Measurements from ENCODE around the gene POU6F2. TPM values are rescaled to one million over a fixed set of nuclear protein-coding genes. Genes with fewer than 3 reads are reported as not detected.

The POU6F2 gene
- total RNA-seq, 1 experiment from 2014 or later = 0.90 TPM

DNA sequence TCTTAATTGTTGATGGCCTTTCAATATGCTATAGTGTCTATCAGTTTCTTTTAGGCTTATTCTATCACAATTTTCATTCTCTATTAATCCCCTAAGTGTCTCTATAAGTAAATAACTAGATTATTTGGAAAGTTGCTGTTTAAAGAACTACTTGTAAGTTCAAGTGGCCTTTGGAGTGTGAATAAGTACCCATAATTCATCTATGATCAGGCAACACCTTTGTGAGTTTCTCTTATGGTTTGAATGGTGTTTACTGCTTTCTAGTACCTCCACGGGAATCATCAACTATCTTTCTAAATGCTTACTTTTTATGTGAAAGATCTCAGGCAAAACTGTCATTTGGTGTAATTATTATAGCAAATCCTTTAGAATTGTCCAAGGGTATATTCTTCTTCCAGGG lies 166.7 kb downstream of the POU6F2 start:
- Histone ChIP-seq H3K36me3 (replicated peaks; ENCODE audit: control insufficient read depth, insufficient read depth, low read length) (no peaks in the 10 kb centered on the region), H3K4me3 (ENCODE audit: insufficient read depth, low read depth, low read length) (no peak overlapping the region)
- DNase-seq = no peak

DNA sequence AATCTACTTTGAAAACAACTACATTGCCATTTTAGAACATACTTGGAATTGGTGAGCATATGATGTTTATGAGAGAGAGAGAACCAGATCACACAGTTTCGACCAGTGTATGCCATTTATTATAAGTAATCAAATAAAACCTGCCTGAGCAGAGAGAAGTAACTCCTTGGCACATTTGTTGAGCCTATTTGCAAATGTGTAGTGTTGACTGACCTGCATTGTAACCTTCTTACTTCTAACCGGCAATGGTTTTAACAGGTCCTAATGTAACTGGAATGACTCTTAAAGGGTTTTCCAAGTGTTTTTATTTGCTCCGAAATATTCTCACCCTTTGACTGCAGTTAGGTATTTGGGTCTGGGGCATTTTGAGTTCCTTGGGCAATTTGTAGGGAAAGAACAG lies 167.6 kb downstream of the POU6F2 start:
- Histone ChIP-seq H3K36me3 (replicated peaks; ENCODE audit: control insufficient read depth, insufficient read depth, low read length) (no peaks in the 10 kb centered on the region), H3K27me3 (ENCODE audit: control insufficient read depth, insufficient read depth, low read length) (no peaks in the 10 kb centered on the region), H3K4me3 (ENCODE audit: insufficient read depth, low read depth, low read length) (no peak overlapping the region)
- no peak for DNase-seq

More for the DNA sequence above, 166.7 kb downstream of the POU6F2 start:
- H3K27me3 ChIP-seq (ENCODE audit: control insufficient read depth, insufficient read depth, low read length) = no peaks in the 10 kb centered on the region

- H3K27me3 ChIP-seq (ENCODE audit: control insufficient read depth, insufficient read depth, low read length) = no peaks in the 10 kb centered on the region
- DNase-seq = no peak
- no peak overlapping the region for H3K4me3 ChIP-seq (ENCODE audit: insufficient read depth, low read depth, low read length)
- no peaks in the 10 kb centered on the region for H3K36me3 ChIP-seq (replicated peaks; ENCODE audit: control insufficient read depth, insufficient read depth, low read length)
These were observed 168.2 kb downstream of the POU6F2 start for GRCh38 chr7:39145935-39146334.

DNA sequence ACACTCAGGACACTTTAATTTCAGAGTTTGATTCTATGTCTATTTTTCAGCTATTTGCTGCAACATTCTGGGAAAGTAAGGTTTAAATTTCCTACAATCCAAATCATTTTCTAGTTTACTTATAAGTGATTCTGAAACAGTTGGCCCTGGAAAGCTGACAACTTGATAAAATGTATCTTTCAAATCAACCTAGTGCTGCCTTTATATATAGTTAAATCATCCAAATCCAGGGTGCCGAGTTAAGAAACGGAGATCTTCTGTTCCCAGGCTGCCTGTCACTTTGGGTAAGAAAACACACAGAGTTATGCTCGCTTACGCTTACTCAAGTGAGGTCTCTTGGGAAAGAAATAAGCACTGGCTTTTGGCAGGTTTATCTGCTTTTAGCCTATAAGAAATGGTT lies 175.0 kb downstream of the POU6F2 start:
- no peak overlapping the region for H3K4me3 ChIP-seq (ENCODE audit: insufficient read depth, low read depth, low read length)
- H3K36me3 ChIP-seq (replicated peaks; ENCODE audit: control insufficient read depth, insufficient read depth, low read length) = no peaks in the 10 kb centered on the region
- DNase-seq = no peak
- H3K27me3 ChIP-seq (ENCODE audit: control insufficient read depth, insufficient read depth, low read length) = no peaks in the 10 kb centered on the region

DNA sequence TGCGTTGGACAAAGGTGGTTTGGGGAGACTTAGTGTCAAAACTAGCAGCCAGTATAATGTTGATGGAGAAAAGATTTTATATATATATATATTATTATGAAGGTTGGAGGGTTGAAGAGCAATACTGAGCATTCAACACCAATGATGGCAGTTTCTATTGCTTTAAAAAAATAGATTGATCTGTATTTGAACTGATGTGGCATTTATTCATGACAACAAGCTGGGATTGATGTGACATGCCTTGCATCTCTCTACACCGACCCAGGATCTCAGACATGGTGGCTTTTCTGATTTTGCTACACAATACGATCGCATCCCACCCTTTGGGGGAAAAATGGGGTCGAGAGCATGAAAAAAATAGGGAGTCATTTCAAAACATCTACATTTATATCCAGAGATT lies 175.4 kb downstream of the POU6F2 start:
- DNase-seq = no peak
- Histone ChIP-seq H3K4me3 (ENCODE audit: insufficient read depth, low read depth, low read length) (no peak overlapping the region), H3K27me3 (ENCODE audit: control insufficient read depth, insufficient read depth, low read length) (no peaks in the 10 kb centered on the region), H3K36me3 (replicated peaks; ENCODE audit: control insufficient read depth, insufficient read depth, low read length) (no peaks in the 10 kb centered on the region)

- DNase-seq = peak; percentile 64
- no peak overlapping the region for H3K4me3 ChIP-seq (ENCODE audit: insufficient read depth, low read depth, low read length)
- no peaks in the 10 kb centered on the region for H3K36me3 ChIP-seq (replicated peaks; ENCODE audit: control insufficient read depth, insufficient read depth, low read length)
- no peaks in the 10 kb centered on the region for H3K27me3 ChIP-seq (ENCODE audit: control insufficient read depth, insufficient read depth, low read length)
These were observed 175.9 kb downstream of the POU6F2 start for GRCh38 chr7:39153647-39154046.

- no peak for DNase-seq
- no peaks in the 10 kb centered on the region for H3K27me3 ChIP-seq (ENCODE audit: control insufficient read depth, insufficient read depth, low read length)
- H3K36me3 ChIP-seq (replicated peaks; ENCODE audit: control insufficient read depth, insufficient read depth, low read length) = no peaks in the 10 kb centered on the region
These were observed 177.1 kb downstream of the POU6F2 start for GRCh38 chr7:39154815-39155214.

DNA sequence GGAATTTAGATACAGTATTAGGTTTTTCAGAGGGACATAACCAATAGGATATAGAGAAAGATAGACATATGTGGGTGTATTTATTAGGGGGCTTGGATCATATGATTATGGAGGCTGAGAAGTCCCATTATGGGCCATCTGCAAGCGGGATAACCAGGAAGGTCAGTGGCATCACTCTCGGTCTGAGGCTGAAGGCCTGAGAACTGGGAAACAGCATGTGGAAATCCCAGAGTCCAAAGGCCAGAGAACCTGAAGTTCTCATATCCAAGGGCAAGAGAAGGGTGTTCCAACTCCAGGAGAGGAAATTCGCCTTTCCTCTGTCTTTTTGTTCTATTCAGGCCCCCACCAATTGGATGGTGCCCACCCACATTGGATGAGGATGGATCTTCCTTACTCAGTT lies 180.7 kb downstream of the POU6F2 start:
- H3K27me3 ChIP-seq (ENCODE audit: control insufficient read depth, insufficient read depth, low read length) = no peaks in the 10 kb centered on the region
- no peak for DNase-seq

More at GRCh38 chr7:39154815-39155214, 177.1 kb downstream of the POU6F2 start:
- no peak overlapping the region for H3K4me3 ChIP-seq (ENCODE audit: insufficient read depth, low read depth, low read length)

GRCh38 chr7:39161903-39162302 lies 184.2 kb downstream of the POU6F2 start:
- no peak overlapping the region for H3K4me3 ChIP-seq (ENCODE audit: insufficient read depth, low read depth, low read length)
- no peaks in the 10 kb centered on the region for H3K27me3 ChIP-seq (ENCODE audit: control insufficient read depth, insufficient read depth, low read length)
- H3K36me3 ChIP-seq (replicated peaks; ENCODE audit: control insufficient read depth, insufficient read depth, low read length) = no peaks in the 10 kb centered on the region
- no peak for DNase-seq

More for the DNA sequence above, 180.7 kb downstream of the POU6F2 start:
- Histone ChIP-seq H3K4me3 (ENCODE audit: insufficient read depth, low read depth, low read length) (no peak overlapping the region), H3K36me3 (replicated peaks; ENCODE audit: control insufficient read depth, insufficient read depth, low read length) (no peaks in the 10 kb centered on the region)

DNA sequence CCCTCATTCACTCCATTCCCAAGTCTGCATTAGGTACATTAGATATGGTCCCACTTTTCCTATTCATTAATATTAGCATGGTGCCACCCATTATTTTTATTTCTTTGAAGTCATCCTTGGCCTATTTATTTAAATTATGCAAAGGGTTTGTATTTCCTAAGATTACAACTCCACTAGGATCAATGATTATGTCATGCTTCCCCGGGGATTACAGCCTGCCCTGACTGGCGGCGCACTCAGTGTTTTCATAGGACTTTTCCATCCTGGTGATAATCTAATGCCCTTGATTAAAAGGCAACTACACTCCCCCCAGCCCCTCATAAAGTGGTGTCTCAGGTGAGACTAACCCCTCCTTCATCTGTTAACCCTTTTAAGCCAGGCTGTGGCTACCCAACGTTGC lies 187.2 kb downstream of the POU6F2 start:
- DNase-seq = no peak
- Histone ChIP-seq H3K4me3 (ENCODE audit: insufficient read depth, low read depth, low read length) (no peak overlapping the region), H3K27me3 (ENCODE audit: control insufficient read depth, insufficient read depth, low read length) (no peaks in the 10 kb centered on the region), H3K36me3 (replicated peaks; ENCODE audit: control insufficient read depth, insufficient read depth, low read length) (no peaks in the 10 kb centered on the region)

- DNase-seq = no peak
- Histone ChIP-seq H3K27me3 (ENCODE audit: control insufficient read depth, insufficient read depth, low read length) (no peaks in the 10 kb centered on the region), H3K36me3 (replicated peaks; ENCODE audit: control insufficient read depth, insufficient read depth, low read length) (no peaks in the 10 kb centered on the region), H3K4me3 (ENCODE audit: insufficient read depth, low read depth, low read length) (no peak overlapping the region)
These were observed 190.8 kb downstream of the POU6F2 start for GRCh38 chr7:39168403-39169098.

- H3K4me3 ChIP-seq (ENCODE audit: insufficient read depth, low read depth, low read length) = no peak overlapping the region
- no peaks in the 10 kb centered on the region for H3K27me3 ChIP-seq (ENCODE audit: control insufficient read depth, insufficient read depth, low read length)
- DNase-seq = no peak
- no peaks in the 10 kb centered on the region; the same call in 1 of the 2 replicates for H3K36me3 ChIP-seq (replicated peaks; ENCODE audit: control insufficient read depth, insufficient read depth, low read length)
These were observed 194.4 kb downstream of the POU6F2 start for GRCh38 chr7:39172137-39172536.

- H3K27me3 ChIP-seq (ENCODE audit: control insufficient read depth, insufficient read depth, low read length) = no peaks in the 10 kb centered on the region
- no peak overlapping the region for H3K4me3 ChIP-seq (ENCODE audit: insufficient read depth, low read depth, low read length)
- H3K36me3 ChIP-seq (replicated peaks; ENCODE audit: control insufficient read depth, insufficient read depth, low read length) = no peaks in the 10 kb centered on the region
- DNase-seq = no peak
These were observed 203.7 kb downstream of the POU6F2 start for GRCh38 chr7:39181398-39181797.

GRCh38 chr7:39183796-39184195 lies 206.1 kb downstream of the POU6F2 start:
- Histone ChIP-seq H3K27me3 (ENCODE audit: control insufficient read depth, insufficient read depth, low read length) (no peaks in the 10 kb centered on the region), H3K36me3 (replicated peaks; ENCODE audit: control insufficient read depth, insufficient read depth, low read length) (no peaks in the 10 kb centered on the region), H3K4me3 (ENCODE audit: insufficient read depth, low read depth, low read length) (no peak overlapping the region)
- no peak for DNase-seq

- DNase-seq = no peak
- H3K27me3 ChIP-seq (ENCODE audit: control insufficient read depth, insufficient read depth, low read length) = no peaks in the 10 kb centered on the region
- H3K36me3 ChIP-seq (replicated peaks; ENCODE audit: control insufficient read depth, insufficient read depth, low read length) = no peaks in the 10 kb centered on the region
- H3K4me3 ChIP-seq (ENCODE audit: insufficient read depth, low read depth, low read length) = no peak overlapping the region
These were observed 206.7 kb downstream of the POU6F2 start for GRCh38 chr7:39184391-39184790.

GRCh38 chr7:39186131-39186530 lies 208.4 kb downstream of the POU6F2 start:
- H3K4me3 ChIP-seq (ENCODE audit: insufficient read depth, low read depth, low read length) = no peak overlapping the region
- H3K27me3 ChIP-seq (ENCODE audit: control insufficient read depth, insufficient read depth, low read length) = no peaks in the 10 kb centered on the region
- no peak for DNase-seq
- no peaks in the 10 kb centered on the region for H3K36me3 ChIP-seq (replicated peaks; ENCODE audit: control insufficient read depth, insufficient read depth, low read length)

Data from H7 (cell line).